ENCODE data around the gene RAI1. TPM values are rescaled to one million over a fixed set of nuclear protein-coding genes. Genes with fewer than 3 reads are reported as not detected.

The RAI1 gene
- total and polyA plus RNA-seq, 4 experiments from 2014 or later: 0.35 to 19.5 (median 9.7) TPM

GRCh38 chr17:17724307-17725010 lies 43.2 kb downstream of the RAI1 start:
- no peaks in the 10 kb centered on the region for H3K9me3 ChIP-seq (ENCODE audit: control insufficient read depth in 1 of 2, low read length in 2 of 2)
- H3K4me3 Mint-ChIP-seq: peak overlapping the region; percentile 61 to 89 (median 86)
- no peak overlapping the region for H3K27ac ChIP-seq (ENCODE audit: low read depth, low read length)
- intact Hi-C loops (cut with micrococcal nuclease): no loop called here
- H3K36me3 ChIP-seq (ENCODE audit: insufficient read depth, low read length): no peaks in the 10 kb centered on the region
- peaks cover 0 to 3% of the 10 kb centered on the region in 2 donors for H3K36me3 Mint-ChIP-seq
- H3K9me3 Mint-ChIP-seq: peaks cover 0 to 2% (median 0%) of the 10 kb centered on the region in 8 donors
- H3K4me1 ChIP-seq (ENCODE audit: insufficient read depth, low read length): peaks cover 20% of the 10 kb centered on the region
- H3K27ac Mint-ChIP-seq: peak overlapping the region in 1 of 7 donors; percentile 59
- CTCF ChIA-PET (ENCODE audit: partially characterized antibody): no interaction called here
- peak overlapping the region in 1 of 2 donors; percentile 28 for H3K4me3 ChIP-seq (ENCODE audit: low read length in 2 of 2)
- peaks cover 9 to 22% of the 10 kb centered on the region in 2 donors for H3K27me3 Mint-ChIP-seq
- no peaks in the 10 kb centered on the region for H3K27me3 ChIP-seq (ENCODE audit: insufficient read depth, low read length)
- H3K4me1 Mint-ChIP-seq: peaks cover 18 to 48% (median 24%) of the 10 kb centered on the region in 4 donors
- DNase-seq: no peak
- POLR2A ChIA-PET (ENCODE audit: partially characterized antibody): no interaction called here

- Histone ChIP-seq H3K4me3 (ENCODE audit: low read length in 2 of 2) (no peak overlapping the region), H3K9me3 (ENCODE audit: control insufficient read depth in 1 of 2, low read length in 2 of 2) (no peaks in the 10 kb centered on the region), H3K4me1 (ENCODE audit: insufficient read depth, low read length) (peaks cover 20% of the 10 kb centered on the region), H3K27ac (ENCODE audit: low read depth, low read length) (no peak overlapping the region), H3K36me3 (ENCODE audit: insufficient read depth, low read length) (no peaks in the 10 kb centered on the region), H3K27me3 (ENCODE audit: insufficient read depth, low read length) (no peaks in the 10 kb centered on the region)
- Mint-ChIP-seq H3K4me1 (peaks cover 21 to 53% (median 26%) of the 10 kb centered on the region in 4 donors), H3K9me3 (peaks cover 0 to 2% (median 0%) of the 10 kb centered on the region in 8 donors), H3K4me3 (peak overlapping the region; percentile 8 to 70 (median 60)), H3K27ac (no peak overlapping the region), H3K27me3 (peaks cover 9 to 22% of the 10 kb centered on the region in 2 donors), H3K36me3 (no peaks in the 10 kb centered on the region)
- no peak for DNase-seq
- intact Hi-C loops (cut with micrococcal nuclease): no loop called here
- CTCF ChIA-PET (ENCODE audit: partially characterized antibody): no interaction called here
- POLR2A ChIA-PET (ENCODE audit: partially characterized antibody): interaction anchor here (0.7 kb wide), 1 partner anchor 124 kb away, joined by 3 read pairs; no protein-coding TSS in a partner anchor
Measured at GRCh38 chr17:17725011-17725751, 43.9 kb downstream of the RAI1 start.

GRCh38 chr17:17725752-17726457 lies 44.6 kb downstream of the RAI1 start:
- DNase-seq: no peak
- POLR2A ChIA-PET (ENCODE audit: partially characterized antibody): interaction anchor here (0.7 kb wide), 1 partner anchor 123 kb away, joined by 3 read pairs; no protein-coding TSS in a partner anchor
- Mint-ChIP-seq H3K9me3 (peaks cover 0 to 2% (median 0%) of the 10 kb centered on the region in 8 donors), H3K27me3 (peaks cover 9 to 20% of the 10 kb centered on the region in 2 donors), H3K4me1 (peaks cover 21 to 53% (median 26%) of the 10 kb centered on the region in 4 donors), H3K36me3 (no peaks in the 10 kb centered on the region), H3K27ac (peak overlapping the region in 4 of 7 donors; percentile 35 to 64 (median 45)), H3K4me3 (peak overlapping the region in 4 of 8 donors; percentile 15 to 67 (median 18))
- Histone ChIP-seq H3K4me3 (ENCODE audit: low read length in 2 of 2) (no peak overlapping the region), H3K27me3 (ENCODE audit: insufficient read depth, low read length) (no peaks in the 10 kb centered on the region), H3K36me3 (ENCODE audit: insufficient read depth, low read length) (no peaks in the 10 kb centered on the region), H3K4me1 (ENCODE audit: insufficient read depth, low read length) (peaks cover 20% of the 10 kb centered on the region), H3K27ac (ENCODE audit: low read depth, low read length) (no peak overlapping the region), H3K9me3 (ENCODE audit: control insufficient read depth in 1 of 2, low read length in 2 of 2) (no peaks in the 10 kb centered on the region)
- intact Hi-C loops (cut with micrococcal nuclease): no loop called here
- CTCF ChIA-PET (ENCODE audit: partially characterized antibody): no interaction called here

GRCh38 chr17:17726458-17727060 lies 45.3 kb downstream of the RAI1 start:
- ChIA-PET CTCF (ENCODE audit: partially characterized antibody) (no interaction called here), POLR2A (ENCODE audit: partially characterized antibody) (no interaction called here)
- H3K9me3 ChIP-seq (ENCODE audit: control insufficient read depth in 1 of 2, low read length in 2 of 2): no peaks in the 10 kb centered on the region
- Mint-ChIP-seq H3K9me3 (no peaks in the 10 kb centered on the region), H3K4me3 (peak overlapping the region in 4 of 8 donors; percentile 22 to 78 (median 51)), H3K4me1 (peaks cover 19 to 48% (median 24%) of the 10 kb centered on the region in 4 donors), H3K36me3 (no peaks in the 10 kb centered on the region), H3K27me3 (peaks cover 8 to 15% of the 10 kb centered on the region in 2 donors), H3K27ac (peak overlapping the region in 4 of 7 donors; percentile 23 to 64 (median 40))
- H3K27me3 ChIP-seq (ENCODE audit: insufficient read depth, low read length): no peaks in the 10 kb centered on the region
- intact Hi-C loops (cut with micrococcal nuclease): no loop called here
- no peak for DNase-seq
- no peaks in the 10 kb centered on the region for H3K36me3 ChIP-seq (ENCODE audit: insufficient read depth, low read length)
- no peak overlapping the region for H3K4me3 ChIP-seq (ENCODE audit: low read length in 2 of 2)
- H3K4me1 ChIP-seq (ENCODE audit: insufficient read depth, low read length): peaks cover 20% of the 10 kb centered on the region
- no peak overlapping the region for H3K27ac ChIP-seq (ENCODE audit: low read depth, low read length)

- Histone ChIP-seq H3K27ac (ENCODE audit: low read depth, low read length) (no peak overlapping the region), H3K27me3 (ENCODE audit: insufficient read depth, low read length) (no peaks in the 10 kb centered on the region), H3K4me3 (ENCODE audit: low read length in 2 of 2) (no peak overlapping the region), H3K36me3 (ENCODE audit: insufficient read depth, low read length) (no peaks in the 10 kb centered on the region), H3K4me1 (ENCODE audit: insufficient read depth, low read length) (peaks cover 15% of the 10 kb centered on the region), H3K9me3 (ENCODE audit: control insufficient read depth in 1 of 2, low read length in 2 of 2) (no peaks in the 10 kb centered on the region)
- Mint-ChIP-seq H3K27ac (peak overlapping the region in 1 of 7 donors; percentile 19), H3K36me3 (no peaks in the 10 kb centered on the region), H3K4me3 (no peak overlapping the region), H3K27me3 (peaks cover 3 to 9% of the 10 kb centered on the region in 2 donors), H3K9me3 (no peaks in the 10 kb centered on the region), H3K4me1 (peaks cover 15 to 41% (median 18%) of the 10 kb centered on the region in 4 donors)
- POLR2A ChIA-PET (ENCODE audit: partially characterized antibody): no interaction called here
- no peak for DNase-seq
- intact Hi-C loops (cut with micrococcal nuclease): no loop called here
- CTCF ChIA-PET (ENCODE audit: partially characterized antibody): interaction anchor here (1.1 kb wide), 1 partner anchor 133 kb away, joined by 4 read pairs; no protein-coding TSS in a partner anchor
Measured at GRCh38 chr17:17727111-17727659, 45.9 kb downstream of the RAI1 start.

GRCh38 chr17:17728146-17728545 lies 46.9 kb downstream of the RAI1 start:
- Histone ChIP-seq H3K4me1 (ENCODE audit: insufficient read depth, low read length) (peaks cover 6% of the 10 kb centered on the region), H3K4me3 (ENCODE audit: low read length in 2 of 2) (no peak overlapping the region), H3K9me3 (ENCODE audit: control insufficient read depth in 1 of 2, low read length in 2 of 2) (no peaks in the 10 kb centered on the region), H3K27ac (ENCODE audit: low read depth, low read length) (no peak overlapping the region), H3K36me3 (ENCODE audit: insufficient read depth, low read length) (no peaks in the 10 kb centered on the region), H3K27me3 (ENCODE audit: insufficient read depth, low read length) (no peaks in the 10 kb centered on the region)
- Mint-ChIP-seq H3K4me3 (peak overlapping the region in 1 of 8 donors; percentile 33), H3K27me3 (peaks cover 1 to 2% of the 10 kb centered on the region in 2 donors), H3K9me3 (no peaks in the 10 kb centered on the region), H3K36me3 (no peaks in the 10 kb centered on the region), H3K4me1 (peaks cover 8 to 32% (median 10%) of the 10 kb centered on the region in 4 donors), H3K27ac (peak overlapping the region in 2 of 7 donors; percentile 50 to 83)
- POLR2A ChIA-PET (ENCODE audit: partially characterized antibody): no interaction called here
- DNase-seq: no peak
- intact Hi-C loops (cut with micrococcal nuclease): no loop called here
- CTCF ChIA-PET (ENCODE audit: partially characterized antibody): interaction anchor here (0.7 to 1.4 kb wide), 4 partner anchors 132 to 306 kb away, joined by 3 to 6 read pairs (median 4); no protein-coding TSS in a partner anchor
